Uterus (tissue), 2 donors: Measurements from ENCODE around the gene ADRM1.

ENCODE experiments used
- POLR2A ChIP-seq, 2 donors: fragments of 450-650 bp; IDR thresholded peaks; one replicate each; pipeline ENCODE4 v1.6.1; 2016; ENCODE audit warnings: antibody characterized with exemption in 2 of 2, mild to moderate bottlenecking in 1 of 2, moderate library complexity in 1 of 2
- TF ChIP-seq, protein P1 (sequence below), 4 experiments: fragments of 200-600 bp in 2 of 4; fragments of 450-650 bp in 2 of 4; sonication (generic) in 2 of 4; IDR thresholded peaks; one replicate each; pipeline ENCODE4 v1.5.1; 2016 to 2019; ENCODE audit warnings: antibody characterized with exemption in 4 of 4, mild to moderate bottlenecking in 2 of 4, moderate library complexity in 1 of 4

DNA sequence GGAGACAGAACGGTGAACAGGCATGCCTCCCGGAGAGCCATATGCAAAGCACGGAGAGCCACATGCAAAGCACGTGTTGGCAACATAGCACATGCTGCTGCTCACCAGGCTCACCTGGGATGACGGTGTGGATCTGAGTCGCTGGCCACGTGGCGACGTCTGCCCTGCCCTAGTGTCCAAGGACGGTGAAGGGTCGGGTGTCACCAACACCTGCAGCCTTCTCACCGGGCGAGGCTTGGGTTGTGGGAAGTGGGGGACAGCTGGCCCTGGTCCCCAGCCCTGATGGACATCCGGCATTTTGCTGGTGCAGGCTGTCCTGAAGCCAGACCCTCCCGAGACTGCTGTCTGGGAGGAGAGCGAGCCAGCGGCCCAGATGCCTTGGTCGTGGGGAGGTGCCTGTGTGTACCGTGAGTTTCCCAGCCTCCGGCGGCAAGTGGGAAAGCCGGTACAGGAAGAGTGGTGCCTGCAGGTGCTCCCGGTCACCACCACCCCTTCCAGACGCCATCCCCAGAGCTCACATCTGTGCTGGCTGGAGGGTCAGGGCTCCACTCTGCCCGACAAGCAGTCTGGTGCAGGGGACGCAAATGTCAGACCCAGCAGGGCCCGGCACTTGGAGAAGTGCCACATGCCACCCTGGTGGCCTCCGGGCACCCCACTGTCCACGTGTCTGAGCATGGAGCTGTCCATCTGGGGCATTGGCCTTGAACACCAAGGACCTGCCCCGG lies 5.9 kb upstream of the ADRM1 start:
- TF ChIP-seq POLR2A (IDR thresholded peaks at IDR 0.05), result no peak
- TF ChIP-seq, protein P1, sequence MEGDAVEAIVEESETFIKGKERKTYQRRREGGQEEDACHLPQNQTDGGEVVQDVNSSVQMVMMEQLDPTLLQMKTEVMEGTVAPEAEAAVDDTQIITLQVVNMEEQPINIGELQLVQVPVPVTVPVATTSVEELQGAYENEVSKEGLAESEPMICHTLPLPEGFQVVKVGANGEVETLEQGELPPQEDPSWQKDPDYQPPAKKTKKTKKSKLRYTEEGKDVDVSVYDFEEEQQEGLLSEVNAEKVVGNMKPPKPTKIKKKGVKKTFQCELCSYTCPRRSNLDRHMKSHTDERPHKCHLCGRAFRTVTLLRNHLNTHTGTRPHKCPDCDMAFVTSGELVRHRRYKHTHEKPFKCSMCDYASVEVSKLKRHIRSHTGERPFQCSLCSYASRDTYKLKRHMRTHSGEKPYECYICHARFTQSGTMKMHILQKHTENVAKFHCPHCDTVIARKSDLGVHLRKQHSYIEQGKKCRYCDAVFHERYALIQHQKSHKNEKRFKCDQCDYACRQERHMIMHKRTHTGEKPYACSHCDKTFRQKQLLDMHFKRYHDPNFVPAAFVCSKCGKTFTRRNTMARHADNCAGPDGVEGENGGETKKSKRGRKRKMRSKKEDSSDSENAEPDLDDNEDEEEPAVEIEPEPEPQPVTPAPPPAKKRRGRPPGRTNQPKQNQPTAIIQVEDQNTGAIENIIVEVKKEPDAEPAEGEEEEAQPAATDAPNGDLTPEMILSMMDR (IDR thresholded peaks at IDR 0.05), result no peak
